Type B pancreatic cell (in vitro differentiated cells): ENCODE measurements around the gene PAX7. TPM values are rescaled to one million over a fixed set of nuclear protein-coding genes. Genes with fewer than 3 reads are reported as not detected.

Experiments
- DNase-seq: peaks from one replicate; pipeline ENCODE4 v3.0.0; 2021; ENCODE audit warnings: mixed read lengths; ENCODE audit not compliant: unreplicated experiment; ENCODE audit errors: extremely low spot score
- H3K27ac Mint-ChIP-seq: 2 replicates; pipeline ENCODE4 v1.8.0; 2021; ENCODE audit warnings: mild to moderate bottlenecking, mixed read lengths
- H3K27me3 Mint-ChIP-seq: 2 replicates; pipeline ENCODE4 v1.8.0; 2021; ENCODE audit warnings: mixed read lengths
- H3K36me3 Mint-ChIP-seq: 2 replicates; pipeline ENCODE4 v1.8.0; 2021; ENCODE audit warnings: mixed read lengths
- H3K4me1 Mint-ChIP-seq: one replicate; pipeline ENCODE4 v1.8.0; 2021; ENCODE audit warnings: mixed read lengths; ENCODE audit not compliant: unreplicated experiment
- H3K4me3 Mint-ChIP-seq: 2 replicates; pipeline ENCODE4 v1.8.0; 2021; ENCODE audit warnings: mild to moderate bottlenecking, mixed read lengths
- H3K9me3 Mint-ChIP-seq: 2 replicates; pipeline ENCODE4 v1.8.0; 2021; ENCODE audit warnings: mixed read lengths
- CTCF ChIP-seq: fragments of 200-600 bp; sonication (generic); conservative IDR thresholded peaks from 2 replicates; pipeline ENCODE4 v1.5.0; 2021; ENCODE audit warnings: antibody characterized with exemption, mild to moderate bottlenecking
- total RNA-seq: library from RNA; stranded (reverse); gene quantifications from 2 replicates; pipeline ENCODE4 v1.2.1, GENCODE V29; 2021; ENCODE audit warnings: low replicate concordance

Gene PAX7
- total RNA-seq, 1 donor from 2014 or later, result 2.9 TPM

- no peaks in the 10 kb centered on the region for H3K9me3 Mint-ChIP-seq
- no peak for DNase-seq
- no peak overlapping the region for H3K27ac Mint-ChIP-seq
- H3K27me3 Mint-ChIP-seq, result peaks cover 67% of the 10 kb centered on the region
- no peak overlapping the region for H3K4me3 Mint-ChIP-seq
- H3K4me1 Mint-ChIP-seq, result peaks cover 12% of the 10 kb centered on the region
- H3K36me3 Mint-ChIP-seq, result no peaks in the 10 kb centered on the region
- TF ChIP-seq CTCF, result peak; percentile 54
These were observed 43.3 kb downstream of the PAX7 start for GRCh38 chr1:18673976-18674375.

GRCh38 chr1:18676332-18676781, 45.7 kb downstream of the PAX7 start:
- no peak for DNase-seq
- H3K27me3 Mint-ChIP-seq, result peaks cover 74% of the 10 kb centered on the region
- H3K27ac Mint-ChIP-seq, result peak overlapping the region; percentile 34
- H3K36me3 Mint-ChIP-seq, result no peaks in the 10 kb centered on the region
- no peak overlapping the region for H3K4me3 Mint-ChIP-seq
- no peak for TF ChIP-seq CTCF
- H3K9me3 Mint-ChIP-seq, result peaks cover 3% of the 10 kb centered on the region
- peaks cover 10% of the 10 kb centered on the region for H3K4me1 Mint-ChIP-seq

- TF ChIP-seq CTCF, result peak; percentile 84
- Mint-ChIP-seq H3K36me3 (no peaks in the 10 kb centered on the region), H3K4me1 (peaks cover 4% of the 10 kb centered on the region), H3K27ac (peak overlapping the region; percentile 38), H3K27me3 (peaks cover 68% of the 10 kb centered on the region), H3K9me3 (peaks cover 5% of the 10 kb centered on the region), H3K4me3 (no peak overlapping the region)
- no peak for DNase-seq
These were observed 50.8 kb downstream of the PAX7 start for GRCh38 chr1:18681423-18681835.

- no peak overlapping the region for H3K4me3 Mint-ChIP-seq
- no peak for TF ChIP-seq CTCF
- no peak overlapping the region for H3K27ac Mint-ChIP-seq
- peaks cover 5% of the 10 kb centered on the region for H3K9me3 Mint-ChIP-seq
- peaks cover 71% of the 10 kb centered on the region for H3K27me3 Mint-ChIP-seq
- DNase-seq, result no peak
- H3K36me3 Mint-ChIP-seq, result no peaks in the 10 kb centered on the region
- peaks cover 4% of the 10 kb centered on the region for H3K4me1 Mint-ChIP-seq
These were observed 51.7 kb downstream of the PAX7 start for GRCh38 chr1:18682375-18682774.

DNA sequence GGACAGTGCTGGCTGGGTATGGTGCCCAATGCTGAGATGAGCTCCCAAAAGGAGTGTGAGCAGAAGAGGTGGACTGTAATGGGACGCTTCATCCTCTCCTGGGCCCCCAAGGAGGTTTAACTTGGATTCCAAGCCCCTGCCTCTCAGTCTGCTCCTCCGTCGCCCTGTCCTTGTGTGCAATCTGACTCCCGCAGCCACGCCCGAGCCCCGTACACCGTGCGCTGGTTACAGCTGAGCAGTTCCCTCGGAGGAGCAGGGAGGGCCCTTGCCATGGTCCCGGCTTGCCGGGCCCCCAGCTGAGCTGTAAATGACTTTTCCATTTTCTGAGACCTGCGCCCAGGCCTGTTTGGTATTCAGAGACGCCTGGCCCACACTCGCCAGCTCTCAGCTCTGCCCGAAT, 53.7 kb downstream of the PAX7 start:
- no peak for TF ChIP-seq CTCF
- peaks cover 4% of the 10 kb centered on the region for H3K4me1 Mint-ChIP-seq
- DNase-seq, result no peak

GRCh38 chr1:18686540-18686939, 55.9 kb downstream of the PAX7 start:
- TF ChIP-seq CTCF, result no peak
- Mint-ChIP-seq H3K27me3 (peaks cover 61% of the 10 kb centered on the region), H3K9me3 (no peaks in the 10 kb centered on the region)

More for the DNA sequence above, 53.7 kb downstream of the PAX7 start:
- Mint-ChIP-seq H3K4me3 (no peak overlapping the region), H3K9me3 (peaks cover 5% of the 10 kb centered on the region), H3K27ac (no peak overlapping the region), H3K27me3 (peaks cover 64% of the 10 kb centered on the region), H3K36me3 (no peaks in the 10 kb centered on the region)

More at GRCh38 chr1:18686540-18686939, 55.9 kb downstream of the PAX7 start:
- no peaks in the 10 kb centered on the region for H3K4me1 Mint-ChIP-seq
- H3K36me3 Mint-ChIP-seq, result no peaks in the 10 kb centered on the region
- no peak overlapping the region for H3K4me3 Mint-ChIP-seq
- no peak overlapping the region for H3K27ac Mint-ChIP-seq
- no peak for DNase-seq
